Liver (tissue), 9 donors: ENCODE data around the gene FOXRED2. TPM values are rescaled to one million over a fixed set of nuclear protein-coding genes. Genes with fewer than 3 reads are reported as not detected.
A peak's percentile ranks its signal among the peaks of the same experiment; 100 is the strongest.
"Not testable (repeated sequence)": the region's sequence is repeated elsewhere in the genome, so short reads cannot be mapped to it uniquely, and the experiment has no call there.

Source experiments
- DNase-seq: peaks from one replicate; pipeline ENCODE4 v3.0.0-alpha.2; 2017; ENCODE audit warnings: low spot score
- H3K27ac ChIP-seq, 2 donors: one replicate each; pipeline ENCODE4 v1.7.0; 2013; ENCODE audit warnings: inconsistent platforms in 2 of 2, low read length in 2 of 2, control low read depth in 1 of 2, low read depth in 1 of 2, mild to moderate bottlenecking in 1 of 2
- H3K27me3 ChIP-seq, 4 donors: one replicate each; pipeline versions ENCODE4 v1.6.1 to v1.7.0; 2013; ENCODE audit warnings: low read length in 3 of 4, inconsistent platforms in 1 of 4, mild to moderate bottlenecking in 1 of 4, moderate library complexity in 1 of 4; ENCODE audit not compliant: control insufficient read depth in 4 of 4, insufficient read depth in 4 of 4
- H3K36me3 ChIP-seq, 4 donors: one replicate each; pipeline versions ENCODE4 v1.6.1 to v1.7.0; 2013; ENCODE audit warnings: low read length in 3 of 4, mild to moderate bottlenecking in 3 of 4, low read depth in 1 of 4, moderate library complexity in 1 of 4; ENCODE audit not compliant: control insufficient read depth in 4 of 4, insufficient read depth in 3 of 4
- H3K4me1 ChIP-seq, 4 donors: one replicate each; pipeline versions ENCODE4 v1.6.1 to v1.7.0; 2013; ENCODE audit warnings: low read length in 3 of 4, mild to moderate bottlenecking in 3 of 4, moderate library complexity in 1 of 4; ENCODE audit not compliant: control insufficient read depth in 4 of 4, insufficient read depth in 4 of 4
- H3K4me3 ChIP-seq, 3 donors: one replicate each; pipeline versions ENCODE4 v1.6.1 to v1.7.0; 2013; ENCODE audit warnings: low read length in 3 of 3, control low read depth in 1 of 3, low read depth in 1 of 3, mild to moderate bottlenecking in 1 of 3
- H3K9ac ChIP-seq, 2 donors: one replicate each; pipeline ENCODE4 v1.7.0; 2013; ENCODE audit warnings: low read length in 2 of 2, mild to moderate bottlenecking in 2 of 2, moderate library complexity in 2 of 2, control low read depth in 1 of 2, low read depth in 1 of 2
- H3K9me3 ChIP-seq, 4 donors: one replicate each; pipeline versions ENCODE4 v1.6.1 to v1.7.0; 2013; ENCODE audit warnings: low read length in 3 of 4; ENCODE audit not compliant: control insufficient read depth in 4 of 4
- ATF3 ChIP-seq: IDR thresholded peaks from 2 replicates; pipeline ENCODE4 v1.6.1; 2016; ENCODE audit warnings: antibody characterized with exemption
- CTCF ChIP-seq: fragments of 150-350 bp; IDR thresholded peaks from 2 replicates; pipeline ENCODE4 v1.5.1; 2017; ENCODE audit warnings: improper control_type of control experiment, low read depth, low read length; ENCODE audit not compliant: missing input control
- EGR1 ChIP-seq, 2 donors: IDR thresholded peaks; 2 replicates each; pipeline ENCODE4 v1.6.1; 2016 to 2018; ENCODE audit warnings: antibody characterized with exemption in 2 of 2, low read depth in 2 of 2
- FOXA1 ChIP-seq: IDR thresholded peaks from 2 replicates; pipeline ENCODE4 v1.6.1; 2016; ENCODE audit warnings: antibody characterized with exemption
- FOXA2 ChIP-seq: IDR thresholded peaks from 2 replicates; pipeline ENCODE4 v1.6.1; 2016; ENCODE audit warnings: antibody characterized with exemption
- GABPA ChIP-seq, 2 donors: IDR thresholded peaks in 1 of 2; conservative IDR thresholded peaks in 1 of 2; 2 replicates each; pipeline ENCODE4 v1.6.1; 2016; ENCODE audit warnings: antibody characterized with exemption in 2 of 2, mild to moderate bottlenecking in 1 of 2, moderate library complexity in 1 of 2
- HNF4A ChIP-seq, 2 donors: conservative IDR thresholded peaks; 2 replicates each; pipeline ENCODE4 v1.6.1; 2016; ENCODE audit warnings: antibody characterized with exemption in 2 of 2, mild to moderate bottlenecking in 2 of 2
- HNF4G ChIP-seq: IDR thresholded peaks from 2 replicates; pipeline ENCODE4 v1.6.1; 2016; ENCODE audit warnings: antibody characterized with exemption
- JUND ChIP-seq, 2 donors: IDR thresholded peaks; 2 replicates each; pipeline ENCODE4 v1.6.1; 2016; ENCODE audit warnings: antibody characterized with exemption in 2 of 2
- MAX ChIP-seq: IDR thresholded peaks from 2 replicates; pipeline ENCODE4 v1.6.1; 2016; ENCODE audit warnings: antibody characterized with exemption
- NR2F2 ChIP-seq: IDR thresholded peaks from 2 replicates; pipeline ENCODE4 v1.6.1; 2016; ENCODE audit warnings: antibody characterized with exemption
- RAD21 ChIP-seq, 2 donors: IDR thresholded peaks; 2 replicates each; pipeline ENCODE4 v1.6.1; 2016; ENCODE audit warnings: antibody characterized with exemption in 2 of 2, mild to moderate bottlenecking in 2 of 2
- RXRA ChIP-seq, 2 donors: IDR thresholded peaks; 2 replicates each; pipeline ENCODE4 v1.6.1; 2017 to 2018; ENCODE audit warnings: antibody characterized with exemption in 2 of 2, mild to moderate bottlenecking in 1 of 2
- SP1 ChIP-seq: IDR thresholded peaks from 2 replicates; pipeline ENCODE4 v1.6.1; 2018; ENCODE audit warnings: antibody characterized with exemption, mild to moderate bottlenecking
- TAF1 ChIP-seq: conservative IDR thresholded peaks from 2 replicates; pipeline ENCODE4 v1.6.1; 2016; ENCODE audit warnings: antibody characterized with exemption, mild to moderate bottlenecking
- YY1 ChIP-seq: IDR thresholded peaks from 2 replicates; pipeline ENCODE4 v1.6.1; 2016; ENCODE audit warnings: antibody characterized with exemption, mild to moderate bottlenecking
- WGBS: extraction: QIAGEN DNeasy Blood & Tissue Kit; methylation state at CpG from one replicate; pipeline ENCODE4 v1.1.7; 2013; 5-methylcytosine and 5-hydroxymethylcytosine counted together
- polyA plus RNA-seq, 2 donors: library from polyadenylated mRNA; stranded (reverse) in 1 of 2; unstranded in 1 of 2; fragments of 200-250 nt in 1 of 2; fragments of >200 nt in 1 of 2; fragmentation: Nextera tagmentation in 1 of 2; extraction: Ambion mirVana in 1 of 2; gene quantifications; one replicate each; pipeline versions ENCODE4 v1.2.1 to v1.2.3, GENCODE V29; 2013 to 2015
- total RNA-seq, 2 donors: library from RNA; depleted of rRNA; stranded (reverse); fragments of >200 nt; gene quantifications; one replicate each; pipeline ENCODE4 v1.2.3, GENCODE V29; 2014
- donor health status: healthy.
- donor health status: healthy.
- donor health status: healthy.
- donor health status: healthy.
- donor health status: healthy.

Gene FOXRED2
- total and polyA plus RNA-seq, 4 donors: 5.1 to 15.0 (median 7.3) TPM

- 82% methylated on average over 5 of the region's 5 CpGs for WGBS
- Histone ChIP-seq H3K4me1 (peaks cover 0 to 15% (median 6%) of the 10 kb centered on the region in 4 donors), H3K27ac (peak overlapping the region; percentile 65 to 78), H3K9ac (peak overlapping the region in 1 of 2 donors; percentile 7)
- not testable (repeated sequence) for H3K4me3 ChIP-seq, DNase-seq, H3K36me3 ChIP-seq, H3K9me3 ChIP-seq, H3K27me3 ChIP-seq
- TF ChIP-seq SP1 (peak; percentile 42), RXRA (IDR thresholded peaks at IDR 0.05) (peak; percentile 22 to 54), RAD21 (IDR thresholded peaks at IDR 0.05) (peak in 1 of 2 donors; percentile 7), HNF4A (conservative IDR thresholded peaks at IDR 0.05) (peak in 1 of 2 donors; percentile 6)
Observed at GRCh38 chr22:36452978-36453607, 53.7 kb downstream of the FOXRED2 start.

- H3K9ac ChIP-seq: no peak overlapping the region
- no peaks in the 10 kb centered on the region for H3K9me3 ChIP-seq
- H3K36me3 ChIP-seq: no peaks in the 10 kb centered on the region
- TF ChIP-seq HNF4G: no peak
- no peak for TF ChIP-seq ATF3
- TF ChIP-seq FOXA1: no peak
- no peak for TF ChIP-seq YY1
- TF ChIP-seq CTCF: no peak
- TF ChIP-seq GABPA (IDR thresholded peaks at IDR 0.05 in 1 of 2, conservative IDR thresholded peaks at IDR 0.05 in 1 of 2): no peak
- no peak for TF ChIP-seq RXRA (IDR thresholded peaks at IDR 0.05)
- no peak for TF ChIP-seq SP1
- TF ChIP-seq RAD21 (IDR thresholded peaks at IDR 0.05): no peak
- no peak for TF ChIP-seq JUND (IDR thresholded peaks at IDR 0.05)
- TF ChIP-seq MAX: no peak
- TF ChIP-seq NR2F2: no peak
- no peak for TF ChIP-seq EGR1 (IDR thresholded peaks at IDR 0.05; ENCODE audit: low read depth in 2 of 2)
- no peak for TF ChIP-seq HNF4A (conservative IDR thresholded peaks at IDR 0.05)
- no peak for TF ChIP-seq TAF1
- no peak for TF ChIP-seq FOXA2
- H3K27me3 ChIP-seq: no peaks in the 10 kb centered on the region
- H3K27ac ChIP-seq: peak overlapping the region; percentile 65 to 78
- no peak for DNase-seq
- WGBS: 76% methylated on average over 9 of the region's 9 CpGs
- peaks cover 0 to 15% (median 6%) of the 10 kb centered on the region in 4 donors for H3K4me1 ChIP-seq
- no peak overlapping the region for H3K4me3 ChIP-seq
Observed at GRCh38 chr22:36452250-36452977, 54.4 kb downstream of the FOXRED2 start.

GRCh38 chr22:36450923-36451322 is 55.9 kb downstream of the FOXRED2 start:
- H3K27ac ChIP-seq, DNase-seq, H3K9me3 ChIP-seq, H3K4me3 ChIP-seq, H3K9ac ChIP-seq, H3K27me3 ChIP-seq, H3K36me3 ChIP-seq: not testable (repeated sequence)
- 90% methylated on average over 7 of the region's 7 CpGs for WGBS
- H3K4me1 ChIP-seq: peaks cover 0 to 15% (median 6%) of the 10 kb centered on the region in 4 donors
